GM10266 (cell line): ENCODE measurements around the gene APOM.
A peak's percentile ranks its signal among the peaks of the same experiment; 100 is the strongest.

ENCODE experiments used
- DNase-seq: peaks from one replicate; pipeline ENCODE4 v3.0.0; 2012; ENCODE audit errors: extremely low spot score
- TF ChIP-seq, protein P1 (sequence below): IDR thresholded peaks from 2 replicates; pipeline ENCODE4 v1.5.1; 2012; ENCODE audit warnings: mild to moderate bottlenecking, low read depth; ENCODE audit not compliant: control insufficient read depth, insufficient read depth; ENCODE audit errors: missing control alignments

APOM gene

DNA sequence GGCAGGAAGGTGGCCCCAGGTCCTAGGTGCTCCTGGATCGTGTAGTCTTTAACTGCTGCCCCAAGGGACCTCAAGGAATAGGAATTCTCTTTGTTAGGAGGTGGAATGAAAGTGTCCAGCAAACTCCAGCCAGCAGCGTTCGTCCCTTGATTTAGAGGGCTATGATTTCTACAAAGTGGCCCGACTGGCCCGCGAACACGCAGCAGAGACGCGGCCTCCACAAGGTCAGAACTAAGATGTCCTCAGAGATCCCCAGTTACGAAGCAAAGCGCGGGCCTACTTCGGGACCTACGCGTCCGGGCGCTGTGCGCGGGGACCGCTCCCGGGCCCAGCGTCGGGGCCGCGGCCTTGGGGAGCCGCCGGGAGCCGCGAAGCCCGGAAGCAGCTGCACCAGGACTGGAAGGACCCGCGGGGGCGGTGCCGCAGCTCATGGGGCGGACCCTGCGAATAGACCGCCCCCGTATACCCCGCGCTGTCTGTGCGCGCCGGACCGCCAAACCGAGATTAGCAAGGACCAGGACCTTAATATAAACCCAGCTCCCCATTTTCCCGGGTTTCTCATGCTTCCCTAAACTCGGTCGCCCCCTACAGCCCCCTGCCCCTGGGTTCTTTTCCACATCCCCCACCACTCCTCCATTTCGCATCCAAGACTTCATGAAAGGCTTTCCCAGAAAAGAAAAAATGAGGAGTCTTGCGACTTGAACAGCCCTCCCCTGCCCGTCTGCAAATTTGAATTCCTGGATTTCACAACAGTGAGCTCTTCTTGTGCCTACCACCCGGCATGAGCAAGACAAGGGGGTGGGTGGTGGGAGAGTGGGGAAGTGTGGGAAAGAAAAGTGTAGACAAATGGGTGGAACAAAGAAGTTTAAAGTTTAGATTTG, 4.9 kb downstream of the APOM start, which contains the start of gene C6orf47:
C6orf47 (minus strand) TSS at position 398 of the 881 bp plus-strand sequence. CDS start 831 bp downstream, outside the sequence.
- DNase-seq, result peak; percentile 85
- TF ChIP-seq, protein P1, sequence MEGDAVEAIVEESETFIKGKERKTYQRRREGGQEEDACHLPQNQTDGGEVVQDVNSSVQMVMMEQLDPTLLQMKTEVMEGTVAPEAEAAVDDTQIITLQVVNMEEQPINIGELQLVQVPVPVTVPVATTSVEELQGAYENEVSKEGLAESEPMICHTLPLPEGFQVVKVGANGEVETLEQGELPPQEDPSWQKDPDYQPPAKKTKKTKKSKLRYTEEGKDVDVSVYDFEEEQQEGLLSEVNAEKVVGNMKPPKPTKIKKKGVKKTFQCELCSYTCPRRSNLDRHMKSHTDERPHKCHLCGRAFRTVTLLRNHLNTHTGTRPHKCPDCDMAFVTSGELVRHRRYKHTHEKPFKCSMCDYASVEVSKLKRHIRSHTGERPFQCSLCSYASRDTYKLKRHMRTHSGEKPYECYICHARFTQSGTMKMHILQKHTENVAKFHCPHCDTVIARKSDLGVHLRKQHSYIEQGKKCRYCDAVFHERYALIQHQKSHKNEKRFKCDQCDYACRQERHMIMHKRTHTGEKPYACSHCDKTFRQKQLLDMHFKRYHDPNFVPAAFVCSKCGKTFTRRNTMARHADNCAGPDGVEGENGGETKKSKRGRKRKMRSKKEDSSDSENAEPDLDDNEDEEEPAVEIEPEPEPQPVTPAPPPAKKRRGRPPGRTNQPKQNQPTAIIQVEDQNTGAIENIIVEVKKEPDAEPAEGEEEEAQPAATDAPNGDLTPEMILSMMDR, result no peak

DNA sequence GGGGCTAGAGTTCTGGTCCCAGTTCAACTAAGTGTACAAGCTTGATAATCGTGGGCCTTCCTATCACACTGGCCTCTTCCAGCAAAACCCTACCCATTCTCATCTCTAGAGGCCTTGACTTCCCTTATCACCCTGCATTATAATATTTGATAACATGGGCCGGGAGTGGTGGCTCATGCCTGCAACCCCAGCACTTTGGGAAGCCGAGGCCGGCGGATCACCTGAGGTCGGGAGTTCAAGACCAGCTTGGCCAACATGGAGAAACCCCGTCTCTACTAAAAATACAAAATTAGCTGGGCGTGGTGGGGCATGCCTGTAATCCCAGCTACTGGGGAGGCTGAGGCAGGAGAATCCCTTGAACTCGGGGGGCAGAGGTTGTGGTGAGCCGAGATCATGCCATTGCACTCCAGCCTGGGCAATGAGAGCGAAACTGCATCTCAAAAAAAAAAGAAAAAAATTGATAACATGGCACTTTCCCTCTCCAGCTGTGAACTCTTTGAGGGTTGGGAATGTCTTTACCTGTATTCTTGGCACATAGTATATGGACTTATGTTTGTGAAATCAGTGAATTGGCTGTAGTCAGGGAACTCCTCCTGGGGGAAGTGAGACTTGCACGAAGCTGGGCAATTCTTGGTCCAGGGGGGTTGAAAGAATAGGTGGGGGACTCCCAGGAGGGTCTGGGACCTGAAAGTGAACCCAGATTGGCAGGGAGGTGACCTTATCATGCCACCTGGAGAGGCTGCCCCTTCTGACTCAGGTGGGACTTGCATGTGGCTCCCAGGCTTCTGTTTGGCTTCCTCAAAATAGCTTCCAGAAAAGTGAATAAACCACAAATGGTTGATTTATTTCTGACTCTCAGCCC, 5.8 kb downstream of the APOM start:
- no peak for DNase-seq
- TF ChIP-seq, protein P1, result no peak

DNA sequence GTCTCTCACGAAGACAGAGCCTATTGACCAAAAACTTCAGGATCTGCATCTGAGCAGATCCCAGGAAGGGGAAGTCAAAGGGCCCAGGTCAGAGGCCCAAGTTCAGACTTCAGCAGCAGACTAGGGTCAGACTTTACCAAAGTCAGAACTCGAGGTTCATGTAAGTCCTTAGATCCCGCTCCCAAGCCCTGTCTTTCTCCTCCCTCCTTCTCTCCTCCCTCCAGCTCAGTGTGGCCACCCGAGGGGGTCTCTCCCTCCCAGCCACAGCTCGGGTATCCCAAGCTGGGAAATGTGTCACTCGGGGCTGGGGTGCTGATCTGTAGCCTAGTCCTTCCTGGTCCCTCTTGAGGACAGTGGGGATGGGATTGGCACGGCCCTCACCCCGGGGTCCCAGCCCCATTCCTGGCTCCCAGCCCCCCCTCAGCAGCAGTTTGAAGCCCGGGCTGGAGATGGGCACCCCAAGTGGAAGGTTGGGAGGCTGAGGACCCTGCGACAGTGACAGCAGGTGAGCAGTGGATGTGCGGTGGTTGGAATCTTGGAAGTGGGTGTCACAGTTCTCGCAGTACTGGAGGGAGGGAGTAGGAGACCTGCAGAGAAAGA, 6.5 kb downstream of the APOM start:
- TF ChIP-seq, protein P1, result no peak
- no peak for DNase-seq

- TF ChIP-seq, protein P1, result no peak
- DNase-seq, result no peak
Observed at GRCh38 chr6:31663126-31663960, 7.6 kb downstream of the APOM start.

- no peak for DNase-seq
- TF ChIP-seq, protein P1, result no peak
Observed at GRCh38 chr6:31663961-31664789, 8.5 kb downstream of the APOM start.
